ENCODE results near the gene AFF3. TPM values are rescaled to one million over a fixed set of nuclear protein-coding genes. Genes with fewer than 3 reads are reported as not detected.

AFF3 gene
- total and polyA plus RNA-seq, 2 donors (not counting 3 experiments of a cell fraction or from before 2014, with no cell fraction given): 0.06 to 0.07 TPM

DNA sequence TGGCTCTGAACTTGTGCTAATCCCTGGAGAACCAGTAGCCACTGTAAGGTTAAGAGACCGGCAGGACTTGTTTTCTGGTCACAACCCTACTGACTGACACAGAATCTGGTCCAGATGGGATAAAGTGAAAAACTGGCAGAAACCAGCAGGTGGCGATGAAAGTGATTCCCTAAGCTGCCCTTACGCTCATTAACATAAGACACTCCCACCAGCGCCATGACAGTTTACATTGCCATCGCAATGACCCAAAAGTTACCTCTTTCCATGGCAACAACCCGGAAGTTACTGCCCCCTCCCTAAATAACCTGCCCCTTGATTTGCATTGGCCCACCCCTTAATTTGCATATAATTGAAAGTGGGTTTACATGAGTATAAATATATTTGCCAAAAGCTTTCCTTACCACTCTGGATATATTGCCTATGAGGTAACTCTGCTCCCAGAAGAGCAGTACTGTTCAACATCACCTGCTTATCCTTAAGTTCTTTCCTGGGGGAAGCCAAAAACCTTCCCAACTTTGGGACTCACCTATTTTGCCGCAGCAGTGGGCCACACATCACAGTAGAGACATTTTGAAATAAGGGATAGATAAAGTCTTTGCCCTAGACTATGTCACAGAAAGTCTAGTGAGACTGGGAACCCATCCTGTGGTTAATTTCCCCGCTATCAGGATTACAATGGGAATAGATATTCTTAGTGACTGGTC is 35.8 kb upstream of the AFF3 start:
- Histone ChIP-seq H3K79me2 (ENCODE audit: control insufficient read depth, insufficient read depth, low read length) (no peaks in the 10 kb centered on the region), H3K9ac (replicated peaks; ENCODE audit: extremely low read depth, insufficient read depth, low read length) (no peak overlapping the region), H3K4me1 (ENCODE audit: control insufficient read depth, extremely low read depth, insufficient read depth, low read length) (no peaks in the 10 kb centered on the region), H3K27ac (ENCODE audit: insufficient read depth, low read depth, low read length) (no peak overlapping the region), H3K9me3 (replicated peaks; ENCODE audit: control insufficient read depth, insufficient read depth, low read length) (no peaks in the 10 kb centered on the region), H3K4me3 (replicated peaks in 1 of 3; ENCODE audit: insufficient read depth in 1 of 3, low read depth in 1 of 3, low read length in 3 of 3) (no peak overlapping the region), H4K20me1 (replicated peaks; ENCODE audit: control insufficient read depth, extremely low read depth, insufficient read depth, low read length) (no peaks in the 10 kb centered on the region), H3K36me3 (ENCODE audit: control insufficient read depth in 2 of 2, extremely low read depth in 1 of 2, insufficient read depth in 2 of 2, low read length in 2 of 2) (no peaks in the 10 kb centered on the region), H3K27me3 (ENCODE audit: control insufficient read depth in 2 of 2, insufficient read depth in 2 of 2, low read length in 2 of 2) (peaks cover 0 to 5% of the 10 kb centered on the region in 2 experiments), H2AFZ (ENCODE audit: low read depth, low read length) (no peak overlapping the region), H3K9me1 (replicated peaks; ENCODE audit: control insufficient read depth, extremely low read depth, insufficient read depth, low read length) (no peaks in the 10 kb centered on the region), H3K4me2 (ENCODE audit: insufficient read depth, low read length) (no peak overlapping the region)
- FAIRE-seq (peak; percentile 96), DNase-seq (ENCODE audit: low read depth, low spot score) (peak; percentile 78)
- POLR2A ChIA-PET: no interaction called here
- CTCF ChIA-PET: interaction anchor here (0.6 to 2.3 kb wide), 17 partner anchors 9 to 621 kb away, joined by 3 to 28 read pairs (median 4); no protein-coding TSS in a partner anchor
- dilution Hi-C loops (cut with MboI; ENCODE audit: extremely low pct_ligation_motif_present, low sequenced_read_pairs) (no loop called here), intact Hi-C loops (cut with micrococcal nuclease) (loop anchor here (1.0 to 2.0 kb wide), 4 partner anchors 23 to 619 kb away; no protein-coding TSS in a partner anchor)
- TF ChIP-seq, protein P1, sequence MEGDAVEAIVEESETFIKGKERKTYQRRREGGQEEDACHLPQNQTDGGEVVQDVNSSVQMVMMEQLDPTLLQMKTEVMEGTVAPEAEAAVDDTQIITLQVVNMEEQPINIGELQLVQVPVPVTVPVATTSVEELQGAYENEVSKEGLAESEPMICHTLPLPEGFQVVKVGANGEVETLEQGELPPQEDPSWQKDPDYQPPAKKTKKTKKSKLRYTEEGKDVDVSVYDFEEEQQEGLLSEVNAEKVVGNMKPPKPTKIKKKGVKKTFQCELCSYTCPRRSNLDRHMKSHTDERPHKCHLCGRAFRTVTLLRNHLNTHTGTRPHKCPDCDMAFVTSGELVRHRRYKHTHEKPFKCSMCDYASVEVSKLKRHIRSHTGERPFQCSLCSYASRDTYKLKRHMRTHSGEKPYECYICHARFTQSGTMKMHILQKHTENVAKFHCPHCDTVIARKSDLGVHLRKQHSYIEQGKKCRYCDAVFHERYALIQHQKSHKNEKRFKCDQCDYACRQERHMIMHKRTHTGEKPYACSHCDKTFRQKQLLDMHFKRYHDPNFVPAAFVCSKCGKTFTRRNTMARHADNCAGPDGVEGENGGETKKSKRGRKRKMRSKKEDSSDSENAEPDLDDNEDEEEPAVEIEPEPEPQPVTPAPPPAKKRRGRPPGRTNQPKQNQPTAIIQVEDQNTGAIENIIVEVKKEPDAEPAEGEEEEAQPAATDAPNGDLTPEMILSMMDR (IDR thresholded peaks at IDR 0.05; ENCODE audit: extremely low read depth in 1 of 2, insufficient read depth in 1 of 2, low read depth in 1 of 2, low read length in 2 of 2): peak; percentile 62 to 68
- TF ChIP-seq MYC (IDR thresholded peaks at IDR 0.05; ENCODE audit: low read depth, low read length): no peak
- no peak for TF ChIP-seq POLR2A (IDR thresholded peaks at IDR 0.05; ENCODE audit: low read depth, low read length)
- no TSS peak for BruUV-seq (replicated peaks)

DNA sequence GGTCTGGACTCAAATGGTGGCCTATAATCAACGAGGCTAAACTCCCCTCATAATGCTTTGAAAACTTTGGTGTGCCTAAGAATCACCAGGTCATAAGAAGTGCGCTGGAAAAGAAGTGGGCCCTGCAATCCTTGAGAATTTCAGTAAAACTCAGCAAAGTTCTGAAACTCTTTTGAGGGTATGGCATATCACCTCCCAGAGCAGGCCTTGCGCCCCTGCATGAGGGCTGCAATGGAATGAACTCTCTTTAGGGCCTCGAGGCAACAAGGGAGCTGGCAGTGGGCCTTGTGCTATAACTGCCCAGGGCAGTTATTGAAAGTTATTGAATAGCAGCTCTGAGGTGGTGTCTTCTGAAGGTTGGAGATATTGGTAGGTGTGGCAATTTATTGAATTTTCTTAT is 34.5 kb upstream of the AFF3 start:
- Histone ChIP-seq H2AFZ (ENCODE audit: low read depth, low read length) (no peak overlapping the region), H3K27ac (ENCODE audit: insufficient read depth, low read depth, low read length) (no peak overlapping the region), H3K4me3 (replicated peaks in 1 of 3; ENCODE audit: insufficient read depth in 1 of 3, low read depth in 1 of 3, low read length in 3 of 3) (no peak overlapping the region), H3K4me1 (ENCODE audit: control insufficient read depth, extremely low read depth, insufficient read depth, low read length) (no peaks in the 10 kb centered on the region), H3K27me3 (ENCODE audit: control insufficient read depth in 2 of 2, insufficient read depth in 2 of 2, low read length in 2 of 2) (peaks cover 2% of the 10 kb centered on the region in 2 experiments), H3K9me3 (replicated peaks; ENCODE audit: control insufficient read depth, insufficient read depth, low read length) (no peaks in the 10 kb centered on the region), H3K36me3 (ENCODE audit: control insufficient read depth in 2 of 2, extremely low read depth in 1 of 2, insufficient read depth in 2 of 2, low read length in 2 of 2) (no peaks in the 10 kb centered on the region), H4K20me1 (replicated peaks; ENCODE audit: control insufficient read depth, extremely low read depth, insufficient read depth, low read length) (no peaks in the 10 kb centered on the region), H3K9me1 (replicated peaks; ENCODE audit: control insufficient read depth, extremely low read depth, insufficient read depth, low read length) (no peaks in the 10 kb centered on the region), H3K4me2 (ENCODE audit: insufficient read depth, low read length) (no peak overlapping the region), H3K79me2 (ENCODE audit: control insufficient read depth, insufficient read depth, low read length) (no peaks in the 10 kb centered on the region), H3K9ac (replicated peaks; ENCODE audit: extremely low read depth, insufficient read depth, low read length) (no peak overlapping the region)
- DNase-seq (ENCODE audit: low read depth, low spot score) (no peak), FAIRE-seq (no peak)
- TF ChIP-seq MYC (IDR thresholded peaks at IDR 0.05; ENCODE audit: low read depth, low read length) (no peak), POLR2AphosphoS5 (IDR thresholded peaks at IDR 0.05; ENCODE audit: insufficient read depth, low read depth, low read length) (no peak), FOS (IDR thresholded peaks at IDR 0.05; ENCODE audit: borderline replicate concordance, insufficient read depth, low read length) (no peak), EZH2 (IDR thresholded peaks at IDR 0.05; ENCODE audit: borderline replicate concordance, low read depth, low read length, severe bottlenecking) (no peak), GATA2 (IDR thresholded peaks at IDR 0.05; ENCODE audit: insufficient read depth, insufficient read length, low read depth, low read length) (no peak), JUN (IDR thresholded peaks at IDR 0.05; ENCODE audit: borderline replicate concordance, insufficient read depth, insufficient read length, low read depth) (no peak), POLR2A (IDR thresholded peaks at IDR 0.05; ENCODE audit: low read depth, low read length) (no peak)
- TF ChIP-seq, protein P1 (IDR thresholded peaks at IDR 0.05; ENCODE audit: extremely low read depth in 1 of 2, insufficient read depth in 1 of 2, low read depth in 1 of 2, low read length in 2 of 2): no peak
- TF ChIP-seq, protein P2, sequence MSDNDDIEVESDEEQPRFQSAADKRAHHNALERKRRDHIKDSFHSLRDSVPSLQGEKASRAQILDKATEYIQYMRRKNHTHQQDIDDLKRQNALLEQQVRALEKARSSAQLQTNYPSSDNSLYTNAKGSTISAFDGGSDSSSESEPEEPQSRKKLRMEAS (IDR thresholded peaks at IDR 0.05; ENCODE audit: insufficient read depth, insufficient read length): no peak
- ChIA-PET POLR2A (no interaction called here), CTCF (interaction anchor here (0.8 to 2.3 kb wide), 6 partner anchors 26 to 358 kb away, joined by 3 to 28 read pairs (median 4); no protein-coding TSS in a partner anchor)
- intact Hi-C loops (cut with micrococcal nuclease) (no loop called here), dilution Hi-C loops (cut with MboI; ENCODE audit: extremely low pct_ligation_motif_present, low sequenced_read_pairs) (no loop called here)
- no TSS peak for BruUV-seq (replicated peaks)
